Gastrocnemius medialis (tissue), 4 donors: ENCODE measurements around the gene MRPL51. TPM values are rescaled to one million over a fixed set of nuclear protein-coding genes. Genes with fewer than 3 reads are reported as not detected.

Experiments
- ATAC-seq, 2 donors: fragments of 150-250 bp; one replicate each; pipeline ENCODE4 v1.9.1; 2016
- DNase-seq, 2 donors: peaks; one replicate each; pipeline ENCODE4 v3.0.0-alpha.2; 2019
- H3K27ac ChIP-seq, 4 donors: fragments of 200-600 bp; sonication (generic); 1 replicate in 1 of 4; 2 replicates in 3 of 4; pipeline ENCODE4 v1.5.1; 2016 to 2018; ENCODE audit warnings: mild to moderate bottlenecking in 2 of 4, moderate library complexity in 1 of 4
- H3K27me3 ChIP-seq, 3 donors: fragments of 200-600 bp; sonication (generic) in 2 of 3; 1 replicate in 1 of 3; 2 replicates in 2 of 3; pipeline versions ENCODE4 v1.5.1 to v1.6.0; 2016 to 2019; ENCODE audit warnings: mild to moderate bottlenecking in 1 of 3, moderate library complexity in 1 of 3
- H3K36me3 ChIP-seq, 2 donors: fragments of 200-600 bp; sonication (generic) in 1 of 2; one replicate each; pipeline ENCODE4 v1.5.1; 2017 to 2018
- H3K4me1 ChIP-seq, 2 donors: fragments of 200-600 bp; sonication (generic) in 1 of 2; one replicate each; pipeline ENCODE4 v1.5.1; 2016 to 2017; ENCODE audit warnings: mild to moderate bottlenecking in 2 of 2
- H3K4me3 ChIP-seq, 4 donors: fragments of 200-600 bp; sonication (generic) in 3 of 4; 1 replicate in 1 of 4; 2 replicates in 3 of 4; pipeline ENCODE4 v1.5.1; 2016 to 2019; ENCODE audit warnings: mild to moderate bottlenecking in 2 of 4
- H3K9me3 ChIP-seq, 3 donors: fragments of 200-600 bp; sonication (generic) in 2 of 3; 1 replicate in 1 of 3; 2 replicates in 2 of 3; pipeline ENCODE4 v1.5.1; 2016 to 2019
- CTCF ChIP-seq, 5 experiments: fragments of 450-650 bp in 3 of 5; fragments of 200-600 bp in 2 of 5; sonication (generic) in 2 of 5; IDR thresholded peaks in 4 of 5; conservative IDR thresholded peaks in 1 of 5; 1 replicate in 4 of 5; 2 replicates in 1 of 5; pipeline ENCODE4 v1.5.1; 2016 to 2019; ENCODE audit warnings: antibody characterized with exemption in 5 of 5, mild to moderate bottlenecking in 3 of 5, moderate library complexity in 3 of 5
- POLR2A ChIP-seq, 2 donors: fragments of 450-650 bp; IDR thresholded peaks; one replicate each; pipeline ENCODE4 v1.6.1; 2017; ENCODE audit warnings: antibody characterized with exemption in 2 of 2, mild to moderate bottlenecking in 2 of 2, moderate library complexity in 2 of 2
- in situ Hi-C, 4 donors: fragments of 200-750 bp; cut with MboI; loops; one replicate each; pipeline versions ENCODE4 v1.15.0 to v1.8.0; 2017; ENCODE audit warnings: low sequenced_read_pairs in 4 of 4
- intact Hi-C: fragments of 100-400 bp; cut with DNase I; formaldehyde crosslinking; loops from one replicate; pipeline ENCODE4 v1.15.1; 2023; ENCODE audit warnings: low total_unique reads
- total RNA-seq, 4 donors: library from RNA; depleted of rRNA; stranded (reverse); fragments of >200 nt; gene quantifications; one replicate each; pipeline versions ENCODE4 v1.1.0 to v1.2.3, GENCODE V29; 2016

The MRPL51 gene
- total RNA-seq, 4 donors from 2014 or later = 76.6 to 147 (median 124) TPM

GRCh38 chr12:6524648-6525047 is 31.6 kb upstream of the MRPL51 start:
- in situ Hi-C loops = loop anchor here in 1 of 4 donors (25.0 kb wide), 1 partner anchor 112 kb away; no protein-coding TSS in a partner anchor
- no peaks in the 10 kb centered on the region for H3K27me3 ChIP-seq
- no peaks in the 10 kb centered on the region for H3K9me3 ChIP-seq
- peaks cover 0 to 95% of the 10 kb centered on the region in 2 donors for H3K36me3 ChIP-seq
- TF ChIP-seq CTCF (IDR thresholded peaks at IDR 0.05 in 4 of 5, conservative IDR thresholded peaks at IDR 0.05 in 1 of 5) (no peak), POLR2A (IDR thresholded peaks at IDR 0.05) (no peak)
- H3K27ac ChIP-seq = no peak overlapping the region
- no peak overlapping the region for H3K4me3 ChIP-seq
- no peak for ATAC-seq
- no peaks in the 10 kb centered on the region for H3K4me1 ChIP-seq
- intact Hi-C loops = no loop called here
- no peak for DNase-seq

GRCh38 chr12:6523708-6524107 is 30.6 kb upstream of the MRPL51 start:
- intact Hi-C loops (no loop called here), in situ Hi-C loops (no loop called here)
- H3K27me3 ChIP-seq = no peaks in the 10 kb centered on the region
- DNase-seq (no peak), ATAC-seq (no peak)
- H3K9me3 ChIP-seq = no peaks in the 10 kb centered on the region
- TF ChIP-seq POLR2A (IDR thresholded peaks at IDR 0.05) (no peak), CTCF (IDR thresholded peaks at IDR 0.05 in 4 of 5, conservative IDR thresholded peaks at IDR 0.05 in 1 of 5) (no peak)
- H3K27ac ChIP-seq = no peak overlapping the region
- H3K4me3 ChIP-seq = no peak overlapping the region
- no peaks in the 10 kb centered on the region for H3K4me1 ChIP-seq
- peaks cover 0 to 94% of the 10 kb centered on the region in 2 donors for H3K36me3 ChIP-seq

GRCh38 chr12:6522193-6522592 is 29.1 kb upstream of the MRPL51 start:
- H3K4me1 ChIP-seq = no peaks in the 10 kb centered on the region
- in situ Hi-C loops = no loop called here
- H3K36me3 ChIP-seq = peaks cover 3 to 90% of the 10 kb centered on the region in 2 donors
- H3K9me3 ChIP-seq = no peaks in the 10 kb centered on the region
- TF ChIP-seq CTCF (IDR thresholded peaks at IDR 0.05 in 4 of 5, conservative IDR thresholded peaks at IDR 0.05 in 1 of 5) = no peak
- TF ChIP-seq POLR2A (IDR thresholded peaks at IDR 0.05) = no peak
- intact Hi-C loops = no loop called here
- H3K4me3 ChIP-seq = no peak overlapping the region
- H3K27me3 ChIP-seq = no peaks in the 10 kb centered on the region
- DNase-seq (no peak), ATAC-seq (no peak)
- H3K27ac ChIP-seq = no peak overlapping the region

- ATAC-seq (no peak), DNase-seq (no peak)
- H3K4me3 ChIP-seq = no peak overlapping the region
- TF ChIP-seq CTCF (IDR thresholded peaks at IDR 0.05 in 4 of 5, conservative IDR thresholded peaks at IDR 0.05 in 1 of 5) (no peak), POLR2A (IDR thresholded peaks at IDR 0.05) (no peak)
- H3K36me3 ChIP-seq = peaks cover 5 to 90% of the 10 kb centered on the region in 2 donors
- intact Hi-C loops (no loop called here), in situ Hi-C loops (no loop called here)
- no peaks in the 10 kb centered on the region for H3K27me3 ChIP-seq
- H3K27ac ChIP-seq = no peak overlapping the region
- no peaks in the 10 kb centered on the region for H3K4me1 ChIP-seq
- no peaks in the 10 kb centered on the region for H3K9me3 ChIP-seq
Measured at GRCh38 chr12:6520186-6520585, 27.1 kb upstream of the MRPL51 start.

DNA sequence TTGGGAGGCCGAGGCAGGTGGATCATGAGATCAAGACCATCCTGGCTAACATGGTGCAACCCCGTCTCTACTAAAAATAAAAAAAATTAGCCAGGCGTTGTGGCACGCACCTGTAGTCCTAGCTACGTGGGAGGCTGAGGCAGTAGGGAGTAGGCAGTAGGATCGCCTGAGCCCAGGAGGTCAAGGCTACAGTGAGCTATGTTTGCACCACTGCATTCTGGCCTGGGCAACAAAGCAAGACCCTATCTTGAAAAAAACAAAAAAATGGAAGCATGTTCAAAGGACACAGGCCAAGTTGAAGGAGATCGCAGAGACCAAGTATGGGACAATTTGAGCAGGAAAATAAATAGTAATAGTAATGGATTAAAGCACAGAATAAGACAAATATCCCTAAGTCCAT is 15.0 kb upstream of the MRPL51 start:
- intact Hi-C loops (no loop called here), in situ Hi-C loops (no loop called here)
- Histone ChIP-seq H3K27me3 (no peaks in the 10 kb centered on the region), H3K27ac (no peak overlapping the region), H3K9me3 (no peaks in the 10 kb centered on the region), H3K4me3 (no peak overlapping the region), H3K36me3 (peaks cover 0 to 35% of the 10 kb centered on the region in 2 donors), H3K4me1 (no peaks in the 10 kb centered on the region)
- DNase-seq (no peak), ATAC-seq (no peak)
- no peak for TF ChIP-seq CTCF (IDR thresholded peaks at IDR 0.05 in 4 of 5, conservative IDR thresholded peaks at IDR 0.05 in 1 of 5)
- no peak for TF ChIP-seq POLR2A (IDR thresholded peaks at IDR 0.05)
